DOHH2 (cell line): ENCODE data around the gene CSNK1A1.

Experiments
- CTCF ChIP-seq: fragments of 200-600 bp; sonication (generic); IDR thresholded peaks from one replicate; pipeline ENCODE4 v1.5.1; 2014; ENCODE audit warnings: antibody characterized with exemption, mild to moderate bottlenecking, low read depth, low read length; ENCODE audit not compliant: poor library complexity, severe bottlenecking
- EZH2phosphoT487 ChIP-seq: fragments of 200-600 bp; sonication (generic); IDR thresholded peaks from 2 replicates; pipeline ENCODE4 v1.6.1; 2017; ENCODE audit warnings: borderline replicate concordance, mild to moderate bottlenecking, antibody characterized with exemption, low read length, moderate library complexity, mixed read lengths

- TF ChIP-seq CTCF: peak; percentile 85
- no peak for TF ChIP-seq EZH2phosphoT487
Observed at GRCh38 chr5:149551227-149552037, at the start of gene CSNK1A1.
